Endothelial cell of umbilical vein (primary cell): ENCODE measurements around the gene TNFRSF21. TPM values are rescaled to one million over a fixed set of nuclear protein-coding genes. Genes with fewer than 3 reads are reported as not detected.

Experiments used
- BruUV-seq: library from RNA; stranded (reverse); fragments of 400-500 nt; replicated peaks from 2 replicates; lab custom pipeline; 2021; lab: Mats Ljungman, UMichigan
- CTCF ChIA-PET: fragments of 300-600, 350-600 bp; sonication (Branson Sonifier 250); formaldehyde crosslinking; loops from one replicate; lab custom pipeline; 2021; ENCODE audit warnings: antibody characterized with exemption, inconsistent platforms; lab: Charles Lee
- POLR2A ChIA-PET: fragments of 300-600, 350-600 bp; sonication (Branson Sonifier 250); formaldehyde crosslinking; loops from one replicate; lab custom pipeline; 2021; ENCODE audit warnings: antibody characterized with exemption, inconsistent platforms; lab: Charles Lee
- DNase-seq: peaks from one replicate; pipeline ENCODE4 v3.0.0-alpha.2; 2011; ENCODE audit warnings: low read depth, low spot score
- FAIRE-seq: peaks from 2 replicates; lab custom pipeline; 2011; peaks lifted over from hg19 to GRCh38; lab: Jason Lieb, UNC
- H2AFZ ChIP-seq: 2 replicates; pipeline ENCODE4 v1.6.0; 2012; ENCODE audit warnings: low read depth, low read length, control low read depth, inconsistent platforms
- H3K27ac ChIP-seq: 2 replicates; pipeline ENCODE4 v1.5.1; 2011; ENCODE audit warnings: low read depth, mild to moderate bottlenecking, control low read depth, low read length, moderate library complexity; ENCODE audit not compliant: insufficient read depth
- H3K27me3 ChIP-seq, 2 experiments: 2 replicates each; pipeline versions ENCODE4 v1.6.0 to v1.6.1; 2011; ENCODE audit warnings: low read length in 2 of 2, mixed read lengths in 1 of 2; ENCODE audit not compliant: control insufficient read depth in 2 of 2, insufficient read depth in 2 of 2
- H3K36me3 ChIP-seq, 2 experiments: 2 replicates in 1 of 2; 3 replicates in 1 of 2; pipeline ENCODE4 v1.5.1; 2011; ENCODE audit warnings: low read length in 2 of 2, mild to moderate bottlenecking in 1 of 2, moderate library complexity in 1 of 2; ENCODE audit not compliant: control insufficient read depth in 2 of 2, insufficient read depth in 2 of 2; ENCODE audit errors: extremely low read depth in 1 of 2
- H3K4me1 ChIP-seq: 3 replicates; pipeline ENCODE4 v1.5.1; 2011; ENCODE audit warnings: mild to moderate bottlenecking, low read length; ENCODE audit not compliant: control insufficient read depth, insufficient read depth; ENCODE audit errors: extremely low read depth
- H3K4me2 ChIP-seq: 2 replicates; pipeline ENCODE4 v1.6.1; 2011; ENCODE audit warnings: low read length, control low read depth, mixed read lengths; ENCODE audit not compliant: insufficient read depth
- H3K4me3 ChIP-seq, 3 experiments: fragments of 200-600 bp in 1 of 3; sonication (generic), shearing (Covaris generic) in 1 of 3; replicated peaks in 1 of 3; 2 replicates each; pipeline ENCODE4 v1.5.1; 2011 to 2016; ENCODE audit warnings: control low read depth in 3 of 3, low read length in 3 of 3, mild to moderate bottlenecking in 2 of 3, inconsistent platforms in 1 of 3, low read depth in 1 of 3, moderate library complexity in 1 of 3; ENCODE audit not compliant: insufficient read depth in 1 of 3
- H3K79me2 ChIP-seq: 2 replicates; pipeline ENCODE4 v1.6.0; 2012; ENCODE audit warnings: low read length, inconsistent platforms; ENCODE audit not compliant: control insufficient read depth, insufficient read depth
- H3K9ac ChIP-seq: replicated peaks from 2 replicates; pipeline ENCODE3; 2011; ENCODE audit warnings: low read length, control low read depth; ENCODE audit not compliant: insufficient read depth; ENCODE audit errors: extremely low read depth
- H3K9me1 ChIP-seq: replicated peaks from 3 replicates; pipeline ENCODE4 v1.6.0; 2011; ENCODE audit warnings: mild to moderate bottlenecking, low read length; ENCODE audit not compliant: control insufficient read depth, insufficient read depth; ENCODE audit errors: extremely low read depth
- H3K9me3 ChIP-seq: replicated peaks from 2 replicates; pipeline ENCODE4 v1.5.1; 2012; ENCODE audit warnings: low read length, inconsistent platforms; ENCODE audit not compliant: control insufficient read depth, insufficient read depth
- H4K20me1 ChIP-seq: replicated peaks from 2 replicates; pipeline ENCODE3; 2011; ENCODE audit warnings: mild to moderate bottlenecking, low read length; ENCODE audit not compliant: control insufficient read depth, insufficient read depth; ENCODE audit errors: extremely low read depth
- CTCF ChIP-seq, 2 donors: IDR thresholded peaks; 1 replicate in 1 of 2; 2 replicates in 1 of 2; pipeline ENCODE4 v1.5.1; 2011; ENCODE audit warnings: low read length in 2 of 2, mild to moderate bottlenecking in 2 of 2, moderate library complexity in 2 of 2, control low read depth in 1 of 2, inconsistent platforms in 1 of 2, low read depth in 1 of 2; ENCODE audit not compliant: insufficient read depth in 1 of 2; ENCODE audit errors: extremely low read depth in 1 of 2
- EZH2 ChIP-seq: IDR thresholded peaks from 2 replicates; pipeline ENCODE4 v1.6.1; 2012; ENCODE audit warnings: borderline replicate concordance, low read depth, mild to moderate bottlenecking, moderate library complexity, low read length, inconsistent platforms; ENCODE audit not compliant: severe bottlenecking
- FOS ChIP-seq: IDR thresholded peaks from 2 replicates; pipeline ENCODE4 v1.6.1; 2011; ENCODE audit warnings: mild to moderate bottlenecking, low read length, moderate library complexity, borderline replicate concordance; ENCODE audit not compliant: insufficient read depth
- GATA2 ChIP-seq: IDR thresholded peaks from 2 replicates; pipeline ENCODE4 v1.7.0; 2011; ENCODE audit warnings: low read depth, mild to moderate bottlenecking, moderate library complexity, mixed read lengths, low read length; ENCODE audit not compliant: insufficient read length, insufficient read depth
- JUN ChIP-seq: IDR thresholded peaks from 2 replicates; pipeline ENCODE4 v1.6.1; 2011; ENCODE audit warnings: borderline replicate concordance, low read depth; ENCODE audit not compliant: insufficient read length, insufficient read depth
- MAX ChIP-seq: IDR thresholded peaks from 2 replicates; pipeline ENCODE4 v1.6.1; 2011; ENCODE audit not compliant: insufficient read depth, insufficient read length
- MYC ChIP-seq: IDR thresholded peaks from one replicate; pipeline ENCODE4 v1.6.1; 2011; ENCODE audit warnings: mild to moderate bottlenecking, low read depth, low read length
- POLR2A ChIP-seq: IDR thresholded peaks from 2 replicates; pipeline ENCODE4 v1.6.1; 2012; ENCODE audit warnings: low read depth, mild to moderate bottlenecking, control low read depth, low read length
- POLR2AphosphoS5 ChIP-seq: IDR thresholded peaks from 2 replicates; pipeline ENCODE4 v1.6.1; 2012; ENCODE audit warnings: low read depth, mild to moderate bottlenecking, control low read depth, low read length, moderate library complexity; ENCODE audit not compliant: insufficient read depth
- dilution Hi-C: fragments of 300-500 bp; cut with MboI; formaldehyde crosslinking; loops from one replicate; pipeline ENCODE4 v1.15.0; 2019; ENCODE audit warnings: low sequenced_read_pairs; ENCODE audit not compliant: extremely low pct_ligation_motif_present
- intact Hi-C: fragments of 100-400 bp; cut with micrococcal nuclease; formaldehyde crosslinking; loops from one replicate; pipeline ENCODE4 v1.10.0; 2022
- polyA plus RNA-seq, 4 experiments: library from polyadenylated mRNA; depleted of rRNA in 3 of 4; stranded (reverse) in 3 of 4; unstranded in 1 of 4; fragments of >200 nt; gene quantifications; 2 replicates each; pipeline versions ENCODE4 v1.2.1 to v1.2.3, GENCODE V29; 2011 to 2012; ENCODE audit warnings: missing spikeins in 1 of 4
- total RNA-seq: library from RNA; stranded (reverse); gene quantifications from 2 replicates; pipeline ENCODE4 v1.2.3, GENCODE V29; 2021

Gene TNFRSF21
- total and polyA plus RNA-seq, 2 donors (not counting 3 experiments of a cell fraction or from before 2014, with no cell fraction given): 26.0 to 40.6 TPM

GRCh38 chr6:47202644-47203205, 107.0 kb downstream of the TNFRSF21 start:
- intact Hi-C loops (no loop called here), dilution Hi-C loops (no loop called here)
- H3K27ac ChIP-seq: no peak overlapping the region
- BruUV-seq: no TSS peak
- no peaks in the 10 kb centered on the region for H3K9me1 ChIP-seq
- ChIA-PET POLR2A (no interaction called here), CTCF (interaction anchor here (0.5 to 1.2 kb wide), 3 partner anchors 10 to 108 kb away, joined by 3 read pairs; no protein-coding TSS in a partner anchor)
- no peaks in the 10 kb centered on the region for H3K36me3 ChIP-seq
- H3K9ac ChIP-seq: no peak overlapping the region
- H3K79me2 ChIP-seq: no peaks in the 10 kb centered on the region
- no peaks in the 10 kb centered on the region for H3K4me1 ChIP-seq
- no peaks in the 10 kb centered on the region for H3K9me3 ChIP-seq
- TF ChIP-seq JUN (no peak), EZH2 (no peak), GATA2 (no peak), MYC (no peak), FOS (no peak), CTCF (IDR thresholded peaks at IDR 0.05; ENCODE audit: extremely low read depth in 1 of 2, insufficient read depth in 1 of 2, low read depth in 1 of 2, low read length in 2 of 2) (no peak), POLR2A (no peak), MAX (no peak), POLR2AphosphoS5 (no peak)
- no peak overlapping the region for H3K4me2 ChIP-seq
- FAIRE-seq: no peak
- no peaks in the 10 kb centered on the region for H4K20me1 ChIP-seq
- H3K27me3 ChIP-seq: peaks cover 0 to 1% of the 10 kb centered on the region in 2 experiments
- H2AFZ ChIP-seq: no peak overlapping the region
- DNase-seq: no peak
- no peak overlapping the region for H3K4me3 ChIP-seq
